MCF 10A (cell line): ENCODE measurements around the gene GAB4. TPM values are rescaled to one million over a fixed set of nuclear protein-coding genes. Genes with fewer than 3 reads are reported as not detected.

ENCODE experiments used
- BruUV-seq: library from RNA; stranded (reverse); fragments of 400-500 nt; replicated peaks from 2 replicates; lab custom pipeline; 2021; lab: Mats Ljungman, UMichigan
- CTCF ChIA-PET: fragments of 300-600 bp; sonication (Branson Sonifier 250); formaldehyde crosslinking; extraction: SDS; loops from one replicate; lab custom pipeline; 2021; ENCODE audit warnings: antibody characterized with exemption, inconsistent platforms; lab: Yijun Ruan, JAX
- POLR2A ChIA-PET: fragments of 300-600, 350-650 bp; sonication (Branson Sonifier 250); formaldehyde crosslinking; extraction: SDS; loops from one replicate; lab custom pipeline; 2020; ENCODE audit warnings: antibody characterized with exemption, inconsistent platforms; lab: Yijun Ruan, JAX
- DNase-seq: peaks from one replicate; pipeline ENCODE4 v3.0.0-alpha.2; 2018; ENCODE audit not compliant: unreplicated experiment
- H3K27ac Mint-ChIP-seq: one replicate; pipeline ENCODE4 v1.8.0; 2022; ENCODE audit warnings: mild to moderate bottlenecking, low read depth, mixed read lengths; ENCODE audit not compliant: unreplicated experiment
- H3K27me3 Mint-ChIP-seq: one replicate; pipeline ENCODE4 v1.8.0; 2022; ENCODE audit warnings: mixed read lengths; ENCODE audit not compliant: insufficient read depth, unreplicated experiment
- H3K36me3 Mint-ChIP-seq: one replicate; pipeline ENCODE4 v1.8.0; 2022; ENCODE audit warnings: mild to moderate bottlenecking, moderate library complexity, mixed read lengths; ENCODE audit not compliant: insufficient read depth, unreplicated experiment
- H3K4me1 Mint-ChIP-seq: one replicate; pipeline ENCODE4 v1.8.0; 2022; ENCODE audit warnings: mixed read lengths; ENCODE audit not compliant: insufficient read depth, unreplicated experiment
- H3K4me3 Mint-ChIP-seq: one replicate; pipeline ENCODE4 v1.8.0; 2022; ENCODE audit warnings: mild to moderate bottlenecking, moderate library complexity, mixed read lengths; ENCODE audit not compliant: unreplicated experiment
- H3K9me3 Mint-ChIP-seq: one replicate; pipeline ENCODE4 v1.8.0; 2022; ENCODE audit warnings: mixed read lengths; ENCODE audit not compliant: unreplicated experiment
- CTCF ChIP-seq: fragments of 200-600 bp; IDR thresholded peaks from one replicate; pipeline ENCODE4 v1.8.0; 2022; ENCODE audit warnings: antibody characterized with exemption, mild to moderate bottlenecking; ENCODE audit not compliant: unreplicated experiment
- intact Hi-C: fragments of 100-400 bp; cut with micrococcal nuclease; formaldehyde crosslinking; loops from 2 replicates; pipeline ENCODE4 v1.14.1; 2022
- total RNA-seq: library from RNA; stranded (reverse); gene quantifications from 2 replicates; pipeline ENCODE4 v1.2.3, GENCODE V29; 2022

Gene GAB4
- total RNA-seq, 1 experiment from 2014 or later, result not detected

GRCh38 chr22:16955678-16956210, 52.3 kb downstream of the GAB4 start:
- intact Hi-C loops, result no loop called here
- H3K4me3 Mint-ChIP-seq, result no peak overlapping the region
- H3K36me3 Mint-ChIP-seq, result no peaks in the 10 kb centered on the region
- H3K4me1 Mint-ChIP-seq, result no peaks in the 10 kb centered on the region
- no peak overlapping the region for H3K27ac Mint-ChIP-seq
- BruUV-seq, result no TSS peak
- H3K9me3 Mint-ChIP-seq, result no peaks in the 10 kb centered on the region
- DNase-seq, result peak; percentile 29
- CTCF ChIA-PET, result no interaction called here
- no peak for TF ChIP-seq CTCF
- POLR2A ChIA-PET, result no interaction called here
- H3K27me3 Mint-ChIP-seq, result no peaks in the 10 kb centered on the region

GRCh38 chr22:16955081-16955480, 52.9 kb downstream of the GAB4 start:
- Mint-ChIP-seq H3K27me3 (no peaks in the 10 kb centered on the region), H3K4me1 (no peaks in the 10 kb centered on the region), H3K36me3 (no peaks in the 10 kb centered on the region), H3K9me3 (no peaks in the 10 kb centered on the region), H3K27ac (no peak overlapping the region), H3K4me3 (no peak overlapping the region)
- CTCF ChIA-PET, result no interaction called here
- POLR2A ChIA-PET, result interaction anchor here (0.7 kb wide), 1 partner anchor 236 kb away, joined by 3 read pairs; no protein-coding TSS in a partner anchor
- BruUV-seq, result no TSS peak
- no peak for DNase-seq
- intact Hi-C loops, result no loop called here
- TF ChIP-seq CTCF, result no peak

GRCh38 chr22:16954060-16954403, 54.0 kb downstream of the GAB4 start:
- Mint-ChIP-seq H3K27me3 (no peaks in the 10 kb centered on the region), H3K4me3 (no peak overlapping the region), H3K9me3 (no peaks in the 10 kb centered on the region), H3K27ac (no peak overlapping the region), H3K4me1 (peaks cover 7% of the 10 kb centered on the region), H3K36me3 (no peaks in the 10 kb centered on the region)
- DNase-seq, result no peak
- no TSS peak for BruUV-seq
- CTCF ChIA-PET, result no interaction called here
- intact Hi-C loops, result no loop called here
- POLR2A ChIA-PET, result no interaction called here
- TF ChIP-seq CTCF, result no peak

GRCh38 chr22:16953206-16954059, 54.6 kb downstream of the GAB4 start:
- no peak overlapping the region for H3K27ac Mint-ChIP-seq
- ChIA-PET CTCF (no interaction called here), POLR2A (no interaction called here)
- BruUV-seq, result no TSS peak
- no peak for DNase-seq
- no peaks in the 10 kb centered on the region for H3K27me3 Mint-ChIP-seq
- H3K4me1 Mint-ChIP-seq, result peaks cover 9% of the 10 kb centered on the region
- TF ChIP-seq CTCF, result no peak
- no peaks in the 10 kb centered on the region for H3K36me3 Mint-ChIP-seq
- H3K4me3 Mint-ChIP-seq, result no peak overlapping the region
- intact Hi-C loops, result no loop called here
- H3K9me3 Mint-ChIP-seq, result no peaks in the 10 kb centered on the region
